ENCODE measurements around the gene GOPC. TPM values are rescaled to one million over a fixed set of nuclear protein-coding genes. Genes with fewer than 3 reads are reported as not detected.

Gene GOPC
- total and polyA plus RNA-seq, 5 donors, result 17.2 to 28.9 (median 25.4) TPM

GRCh38 chr6:117615750-117616390 lies 13.6 kb upstream of the GOPC start:
- no peak overlapping the region for H3K4me3 ChIP-seq (ENCODE audit: low read length)
- H3K4me1 ChIP-seq (ENCODE audit: control insufficient read depth, insufficient read depth, low read length), result no peaks in the 10 kb centered on the region
- H3K9me3 ChIP-seq (ENCODE audit: control insufficient read depth, low read length), result no peaks in the 10 kb centered on the region
- 92% methylated on average over 14 of the region's 14 CpGs for WGBS
- no peak overlapping the region for H3K27ac ChIP-seq (ENCODE audit: low read length)
- no peaks in the 10 kb centered on the region for H3K27me3 ChIP-seq (ENCODE audit: control insufficient read depth, insufficient read depth)
- DNase-seq, result no peak
- intact Hi-C loops (cut with DNase I), result no loop called here
- no peak for ATAC-seq

GRCh38 chr6:117613920-117614560 lies 11.7 kb upstream of the GOPC start:
- intact Hi-C loops (cut with DNase I), result no loop called here

DNA sequence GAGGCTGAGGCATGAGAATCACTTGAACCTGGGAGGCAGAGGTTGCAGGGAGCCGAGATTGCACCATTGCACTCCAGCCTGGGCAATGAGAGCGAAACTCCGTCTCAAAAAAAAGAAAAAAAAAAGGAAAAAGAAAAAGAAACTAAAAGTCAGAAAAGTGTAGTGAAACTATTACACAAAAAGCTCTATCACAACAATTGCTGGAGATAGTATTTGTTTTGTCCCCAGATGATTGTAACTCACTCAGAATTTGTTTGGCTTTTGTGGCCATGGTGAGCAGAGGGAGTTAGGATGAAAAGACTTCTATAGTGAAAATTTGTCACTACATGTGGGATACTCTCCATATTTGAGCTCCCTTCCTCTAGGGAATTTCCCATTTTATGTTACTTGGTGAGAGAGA lies 5.2 kb upstream of the GOPC start:
- no peak overlapping the region for H3K27ac ChIP-seq (ENCODE audit: low read length)
- no peak for ATAC-seq
- no peak overlapping the region for H3K4me3 ChIP-seq (ENCODE audit: low read length)
- no peaks in the 10 kb centered on the region for H3K4me1 ChIP-seq (ENCODE audit: control insufficient read depth, insufficient read depth, low read length)
- intact Hi-C loops (cut with DNase I), result loop anchor here in 1 of 4 donors (5.0 kb wide), 1 partner anchor 260 kb away; no protein-coding TSS in a partner anchor
- DNase-seq, result no peak
- H3K27me3 ChIP-seq (ENCODE audit: control insufficient read depth, insufficient read depth), result no peaks in the 10 kb centered on the region
- WGBS, result 74% methylated on average over 3 of the region's 3 CpGs
- no peaks in the 10 kb centered on the region for H3K9me3 ChIP-seq (ENCODE audit: control insufficient read depth, low read length)

More at GRCh38 chr6:117613920-117614560, 11.7 kb upstream of the GOPC start:
- no peaks in the 10 kb centered on the region for H3K9me3 ChIP-seq (ENCODE audit: control insufficient read depth, low read length)
- no peaks in the 10 kb centered on the region for H3K27me3 ChIP-seq (ENCODE audit: control insufficient read depth, insufficient read depth)
- H3K4me1 ChIP-seq (ENCODE audit: control insufficient read depth, insufficient read depth, low read length), result no peaks in the 10 kb centered on the region
- WGBS, result 59% methylated on average over 4 of the region's 4 CpGs
- H3K4me3 ChIP-seq (ENCODE audit: low read length), result no peak overlapping the region
- DNase-seq (no peak), ATAC-seq (no peak)
- no peak overlapping the region for H3K27ac ChIP-seq (ENCODE audit: low read length)

- no peak for ATAC-seq
- H3K27ac ChIP-seq (ENCODE audit: low read length), result no peak overlapping the region
- no peaks in the 10 kb centered on the region for H3K27me3 ChIP-seq (ENCODE audit: control insufficient read depth, insufficient read depth)
- no peaks in the 10 kb centered on the region for H3K4me1 ChIP-seq (ENCODE audit: control insufficient read depth, insufficient read depth, low read length)
- DNase-seq, result peak in 1 of 3 donors; percentile 14
- intact Hi-C loops (cut with DNase I), result loop anchor here in 1 of 4 donors (5.0 kb wide), 1 partner anchor 258 kb away; no protein-coding TSS in a partner anchor
- no peak overlapping the region for H3K4me3 ChIP-seq (ENCODE audit: low read length)
- 33% methylated on average over 7 of the region's 7 CpGs for WGBS
- no peaks in the 10 kb centered on the region for H3K9me3 ChIP-seq (ENCODE audit: control insufficient read depth, low read length)
Observed at GRCh38 chr6:117605169-117605826, 3.0 kb upstream of the GOPC start.

- 89% methylated on average over 2 of the region's 2 CpGs for WGBS
- H3K4me3 ChIP-seq (ENCODE audit: low read length), result no peak overlapping the region
- H3K4me1 ChIP-seq (ENCODE audit: control insufficient read depth, insufficient read depth, low read length), result no peaks in the 10 kb centered on the region
Observed at GRCh38 chr6:117603821-117604220, 1.5 kb upstream of the GOPC start.

GRCh38 chr6:117602899-117603588 lies 733 bp upstream of the GOPC start:
- intact Hi-C loops (cut with DNase I), result no loop called here
- Histone ChIP-seq H3K27me3 (ENCODE audit: control insufficient read depth, insufficient read depth) (no peaks in the 10 kb centered on the region), H3K4me3 (ENCODE audit: low read length) (peak overlapping the region; percentile 67), H3K27ac (ENCODE audit: low read length) (peak overlapping the region; percentile 97), H3K4me1 (ENCODE audit: control insufficient read depth, insufficient read depth, low read length) (no peaks in the 10 kb centered on the region), H3K9me3 (ENCODE audit: control insufficient read depth, low read length) (no peaks in the 10 kb centered on the region)
- no peak for ATAC-seq
- no peak for DNase-seq
- WGBS, result 54% methylated on average over 12 of the region's 12 CpGs

More at GRCh38 chr6:117603821-117604220, 1.5 kb upstream of the GOPC start:
- intact Hi-C loops (cut with DNase I), result no loop called here
- DNase-seq (no peak), ATAC-seq (no peak)
- H3K27ac ChIP-seq (ENCODE audit: low read length), result no peak overlapping the region
- H3K27me3 ChIP-seq (ENCODE audit: control insufficient read depth, insufficient read depth), result no peaks in the 10 kb centered on the region
- H3K9me3 ChIP-seq (ENCODE audit: control insufficient read depth, low read length), result no peaks in the 10 kb centered on the region

GRCh38 chr6:117601811-117602150 lies 530 bp downstream of the GOPC start:
- DNase-seq (peak in 2 of 3 donors; percentile 14 to 63), ATAC-seq (peak; percentile 1 to 19)
- WGBS, result 1% methylated on average over 12 of the region's 12 CpGs
- Histone ChIP-seq H3K4me3 (ENCODE audit: low read length) (peak overlapping the region; percentile 67), H3K27ac (ENCODE audit: low read length) (peak overlapping the region; percentile 48), H3K9me3 (ENCODE audit: control insufficient read depth, low read length) (no peaks in the 10 kb centered on the region), H3K27me3 (ENCODE audit: control insufficient read depth, insufficient read depth) (no peaks in the 10 kb centered on the region), H3K4me1 (ENCODE audit: control insufficient read depth, insufficient read depth, low read length) (no peaks in the 10 kb centered on the region)
- intact Hi-C loops (cut with DNase I), result no loop called here

DNA sequence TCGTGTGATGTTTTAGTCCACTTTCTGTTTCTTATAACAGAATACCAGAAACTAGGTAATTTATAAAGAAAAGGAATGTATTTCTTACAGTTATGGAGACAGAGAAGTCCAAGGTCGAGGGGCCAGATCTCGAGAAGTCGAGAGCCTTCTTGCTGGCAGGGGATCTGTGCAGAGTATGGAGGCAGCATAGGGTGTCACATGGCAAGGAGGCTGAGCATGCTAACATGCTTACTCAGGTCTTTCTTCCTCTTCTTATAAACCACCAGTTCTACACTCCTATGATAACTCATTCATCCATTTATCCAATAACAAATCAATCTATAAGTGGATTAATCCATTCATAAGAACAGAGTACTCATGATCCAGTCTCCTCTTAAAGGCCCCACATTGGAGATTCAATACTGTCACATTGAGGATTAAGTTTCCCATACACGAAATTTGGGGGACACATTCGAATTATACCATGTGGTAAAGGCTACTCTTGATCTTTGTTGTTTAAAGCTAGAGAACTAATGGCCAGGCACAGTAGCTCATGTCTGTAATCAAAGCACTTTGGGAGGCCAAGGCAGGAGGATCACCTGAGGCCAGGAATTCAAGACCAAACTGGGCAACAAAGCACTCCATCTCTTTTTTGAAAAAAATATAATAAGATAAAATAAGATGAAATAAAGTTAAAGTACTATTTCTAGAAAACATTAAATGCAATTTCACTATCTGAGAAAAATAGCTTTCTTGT lies 2.1 kb downstream of the GOPC start:
- DNase-seq (no peak), ATAC-seq (no peak)
- H3K4me1 ChIP-seq (ENCODE audit: control insufficient read depth, insufficient read depth, low read length), result no peaks in the 10 kb centered on the region
- intact Hi-C loops (cut with DNase I), result no loop called here
- 87% methylated on average over 6 of the region's 6 CpGs for WGBS
- H3K27me3 ChIP-seq (ENCODE audit: control insufficient read depth, insufficient read depth), result no peaks in the 10 kb centered on the region
- H3K9me3 ChIP-seq (ENCODE audit: control insufficient read depth, low read length), result no peaks in the 10 kb centered on the region
- peak overlapping the region; percentile 21 for H3K4me3 ChIP-seq (ENCODE audit: low read length)
- no peak overlapping the region for H3K27ac ChIP-seq (ENCODE audit: low read length)

GRCh38 chr6:117597755-117598154 lies 4.6 kb downstream of the GOPC start:
- H3K4me1 ChIP-seq (ENCODE audit: control insufficient read depth, insufficient read depth, low read length), result no peaks in the 10 kb centered on the region
- H3K4me3 ChIP-seq (ENCODE audit: low read length), result no peak overlapping the region
- H3K27ac ChIP-seq (ENCODE audit: low read length), result no peak overlapping the region
- H3K27me3 ChIP-seq (ENCODE audit: control insufficient read depth, insufficient read depth), result no peaks in the 10 kb centered on the region
- intact Hi-C loops (cut with DNase I), result no loop called here
- no peak for ATAC-seq
- WGBS, result 98% methylated on average over 2 of the region's 2 CpGs
- no peaks in the 10 kb centered on the region for H3K9me3 ChIP-seq (ENCODE audit: control insufficient read depth, low read length)
- no peak for DNase-seq

GRCh38 chr6:117595099-117595923 lies 7.0 kb downstream of the GOPC start:
- WGBS, result 97% methylated on average over 2 of the region's 2 CpGs
- H3K27me3 ChIP-seq (ENCODE audit: control insufficient read depth, insufficient read depth), result no peaks in the 10 kb centered on the region
- no peaks in the 10 kb centered on the region for H3K9me3 ChIP-seq (ENCODE audit: control insufficient read depth, low read length)
- no peak overlapping the region for H3K27ac ChIP-seq (ENCODE audit: low read length)
- no peak overlapping the region for H3K4me3 ChIP-seq (ENCODE audit: low read length)
- DNase-seq, result no peak
- intact Hi-C loops (cut with DNase I), result no loop called here
- ATAC-seq, result no peak
- no peaks in the 10 kb centered on the region for H3K4me1 ChIP-seq (ENCODE audit: control insufficient read depth, insufficient read depth, low read length)

Measured in right cardiac atrium (tissue), 5 donors.